Gastroesophageal sphincter (tissue), 4 donors: Measurements from ENCODE around the gene CEP83. TPM values are rescaled to one million over a fixed set of nuclear protein-coding genes. Genes with fewer than 3 reads are reported as not detected.

Experiments
- ATAC-seq: fragments of 150-250 bp; one replicate; pipeline ENCODE4 v1.9.1; 2016; ENCODE audit warnings: mild to moderate bottlenecking, moderate library complexity
- H3K27ac ChIP-seq, 4 donors: fragments of 200-600 bp; sonication (generic) in 3 of 4; 1 replicate in 3 of 4; 2 replicates in 1 of 4; pipeline ENCODE4 v1.5.1; 2016 to 2019
- H3K27me3 ChIP-seq: fragments of 200-600 bp; sonication (generic); one replicate; pipeline ENCODE4 v1.5.1; 2019
- H3K36me3 ChIP-seq, 2 donors: fragments of 200-600 bp; sonication (generic); one replicate each; pipeline ENCODE4 v1.5.1; 2019; ENCODE audit warnings: control low read depth in 1 of 2
- H3K4me1 ChIP-seq, 3 donors: fragments of 200-600 bp; sonication (generic); 1 replicate in 2 of 3; 2 replicates in 1 of 3; pipeline ENCODE4 v1.5.1; 2016 to 2019; ENCODE audit warnings: control low read depth in 2 of 3
- H3K4me3 ChIP-seq, 2 donors: fragments of 200-600 bp; sonication (generic); one replicate each; pipeline ENCODE4 v1.5.1; 2019; ENCODE audit warnings: mild to moderate bottlenecking in 1 of 2, moderate library complexity in 1 of 2
- H3K9me3 ChIP-seq, 3 donors: fragments of 200-600 bp; sonication (generic); one replicate each; pipeline ENCODE4 v1.5.1; 2017 to 2019; ENCODE audit warnings: control low read depth in 2 of 3
- EP300 ChIP-seq: sonication (generic); formaldehyde crosslinking; IDR thresholded peaks from one replicate; pipeline ENCODE4 v1.6.1; 2017; ENCODE audit warnings: antibody characterized with exemption, mild to moderate bottlenecking
- POLR2A ChIP-seq, 2 donors: fragments of 450-650 bp; IDR thresholded peaks; one replicate each; pipeline ENCODE4 v1.6.1; 2017; ENCODE audit warnings: antibody characterized with exemption in 2 of 2, mild to moderate bottlenecking in 2 of 2, moderate library complexity in 1 of 2
- POLR2AphosphoS5 ChIP-seq: sonication (generic); formaldehyde crosslinking; IDR thresholded peaks from one replicate; pipeline ENCODE4 v1.6.1; 2017; ENCODE audit warnings: antibody characterized with exemption
- WGBS, 2 donors: methylation state at CpG; one replicate each; pipeline ENCODE4 v1.1.5; 2018; ENCODE audit warnings: low coverage in 1 of 2; 5-methylcytosine and 5-hydroxymethylcytosine counted together
- total RNA-seq, 4 donors: library from RNA; depleted of rRNA; stranded (reverse); fragments of >200 nt; gene quantifications; one replicate each; pipeline ENCODE4 v1.1.0, GENCODE V29; 2016
- TF ChIP-seq, protein P1 (sequence below), 4 experiments: fragments of 200-600 bp in 2 of 4; fragments of 450-650 bp in 2 of 4; sonication (generic) in 1 of 4; IDR thresholded peaks; one replicate each; pipeline ENCODE4 v1.5.1; 2017 to 2019; ENCODE audit warnings: antibody characterized with exemption in 4 of 4, mild to moderate bottlenecking in 2 of 4, moderate library complexity in 2 of 4

The CEP83 gene
- total RNA-seq, 4 donors from 2014 or later, result 6.3 to 24.8 (median 11.3) TPM

- 56 to 69% methylated on average over 3 of the region's 3 CpGs for WGBS, 2 donors
- TF ChIP-seq POLR2AphosphoS5 (no peak), POLR2A (IDR thresholded peaks at IDR 0.05) (no peak), EP300 (no peak)
- TF ChIP-seq, protein P1, sequence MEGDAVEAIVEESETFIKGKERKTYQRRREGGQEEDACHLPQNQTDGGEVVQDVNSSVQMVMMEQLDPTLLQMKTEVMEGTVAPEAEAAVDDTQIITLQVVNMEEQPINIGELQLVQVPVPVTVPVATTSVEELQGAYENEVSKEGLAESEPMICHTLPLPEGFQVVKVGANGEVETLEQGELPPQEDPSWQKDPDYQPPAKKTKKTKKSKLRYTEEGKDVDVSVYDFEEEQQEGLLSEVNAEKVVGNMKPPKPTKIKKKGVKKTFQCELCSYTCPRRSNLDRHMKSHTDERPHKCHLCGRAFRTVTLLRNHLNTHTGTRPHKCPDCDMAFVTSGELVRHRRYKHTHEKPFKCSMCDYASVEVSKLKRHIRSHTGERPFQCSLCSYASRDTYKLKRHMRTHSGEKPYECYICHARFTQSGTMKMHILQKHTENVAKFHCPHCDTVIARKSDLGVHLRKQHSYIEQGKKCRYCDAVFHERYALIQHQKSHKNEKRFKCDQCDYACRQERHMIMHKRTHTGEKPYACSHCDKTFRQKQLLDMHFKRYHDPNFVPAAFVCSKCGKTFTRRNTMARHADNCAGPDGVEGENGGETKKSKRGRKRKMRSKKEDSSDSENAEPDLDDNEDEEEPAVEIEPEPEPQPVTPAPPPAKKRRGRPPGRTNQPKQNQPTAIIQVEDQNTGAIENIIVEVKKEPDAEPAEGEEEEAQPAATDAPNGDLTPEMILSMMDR (IDR thresholded peaks at IDR 0.05), result no peak
Measured at GRCh38 chr12:94500831-94501567, 41.3 kb upstream of the CEP83 start.

GRCh38 chr12:94498698-94499097 lies 39.0 kb upstream of the CEP83 start:
- H3K27me3 ChIP-seq, result no peaks in the 10 kb centered on the region
- WGBS, 2 donors, result 91% methylated on average over 3 of the region's 3 CpGs; no CpG with 5 or more reads in 1 of the 2 donors
- no peak for TF ChIP-seq POLR2AphosphoS5
- TF ChIP-seq POLR2A (IDR thresholded peaks at IDR 0.05), result no peak
- TF ChIP-seq, protein P1 (IDR thresholded peaks at IDR 0.05), result no peak
- TF ChIP-seq EP300, result no peak
- no peaks in the 10 kb centered on the region for H3K4me1 ChIP-seq
- H3K36me3 ChIP-seq, result no peaks in the 10 kb centered on the region
- no peak overlapping the region for H3K27ac ChIP-seq
- no peak for ATAC-seq
- H3K9me3 ChIP-seq, result peaks cover 0 to 5% (median 0%) of the 10 kb centered on the region in 3 donors
- no peak overlapping the region for H3K4me3 ChIP-seq

More at GRCh38 chr12:94500831-94501567, 41.3 kb upstream of the CEP83 start:
- Histone ChIP-seq H3K4me3 (no peak overlapping the region), H3K27me3 (no peaks in the 10 kb centered on the region), H3K27ac (no peak overlapping the region), H3K36me3 (no peaks in the 10 kb centered on the region), H3K4me1 (no peaks in the 10 kb centered on the region), H3K9me3 (peaks cover 0 to 5% (median 0%) of the 10 kb centered on the region in 3 donors)
- ATAC-seq, result no peak

DNA sequence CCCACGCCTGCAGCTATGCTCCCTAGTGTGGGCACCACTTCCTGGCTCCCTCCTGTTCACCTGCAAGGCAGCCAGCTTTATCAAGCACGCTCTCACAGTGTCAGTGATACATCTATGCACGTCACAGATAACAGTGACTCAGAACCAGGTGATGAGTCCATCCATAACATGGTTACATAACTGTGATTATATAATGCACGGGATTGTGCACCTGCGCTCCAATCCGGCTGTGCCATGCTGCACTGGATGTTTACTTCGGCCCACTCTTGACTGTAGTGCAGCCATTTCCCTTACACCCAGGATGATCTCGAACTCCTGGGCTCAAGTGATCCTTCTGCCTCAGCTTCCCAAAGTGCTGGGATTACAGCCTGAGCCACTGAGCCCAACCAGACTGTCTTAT lies 38.4 kb upstream of the CEP83 start:
- no peak for ATAC-seq
- peaks cover 0 to 5% (median 0%) of the 10 kb centered on the region in 3 donors for H3K9me3 ChIP-seq
- no peaks in the 10 kb centered on the region for H3K36me3 ChIP-seq
- no peak for TF ChIP-seq POLR2A (IDR thresholded peaks at IDR 0.05)
- TF ChIP-seq, protein P1 (IDR thresholded peaks at IDR 0.05), result no peak
- TF ChIP-seq EP300, result no peak
- TF ChIP-seq POLR2AphosphoS5, result no peak
- no peaks in the 10 kb centered on the region for H3K4me1 ChIP-seq
- no peak overlapping the region for H3K4me3 ChIP-seq
- 89 to 94% methylated on average over 3 to 8 of the region's 8 CpGs for WGBS, 2 donors
- no peak overlapping the region for H3K27ac ChIP-seq
- no peaks in the 10 kb centered on the region for H3K27me3 ChIP-seq

DNA sequence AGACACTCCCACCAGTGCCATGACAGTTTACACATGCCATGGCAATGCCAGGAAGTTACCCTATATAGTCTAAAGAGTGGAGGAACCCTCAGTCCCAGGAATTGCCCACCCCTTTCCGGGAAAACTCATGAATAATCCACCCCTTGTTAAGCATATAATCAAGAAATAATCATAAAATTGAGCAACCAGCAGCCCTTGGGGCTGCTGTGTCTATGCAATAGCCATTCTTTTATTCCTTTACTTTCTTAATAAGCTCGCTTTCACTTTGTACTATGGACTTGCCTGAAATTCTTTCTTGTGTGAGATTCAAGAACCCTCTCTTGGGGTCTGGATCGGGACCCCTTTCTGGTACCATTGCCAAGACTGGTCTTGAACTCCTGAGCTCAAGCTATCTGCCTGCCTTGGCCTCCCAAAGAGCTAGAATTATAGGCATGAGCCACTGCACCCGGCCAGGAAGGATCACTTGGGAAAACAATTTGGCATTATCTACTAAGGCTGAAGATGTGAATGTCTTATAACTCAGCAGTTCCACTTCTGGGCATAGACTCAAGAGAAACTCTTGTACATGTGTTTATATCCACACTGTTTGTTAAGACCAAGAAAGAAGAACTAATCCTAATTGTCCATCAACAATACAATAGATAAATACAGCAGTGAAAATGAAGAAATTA lies 35.9 kb upstream of the CEP83 start:
- Histone ChIP-seq H3K27me3 (no peaks in the 10 kb centered on the region), H3K27ac (no peak overlapping the region), H3K36me3 (no peaks in the 10 kb centered on the region), H3K4me3 (no peak overlapping the region), H3K4me1 (no peaks in the 10 kb centered on the region), H3K9me3 (no peaks in the 10 kb centered on the region)
- ATAC-seq, result no peak
- TF ChIP-seq EP300 (no peak), POLR2AphosphoS5 (no peak), POLR2A (IDR thresholded peaks at IDR 0.05) (no peak)
- TF ChIP-seq, protein P1 (IDR thresholded peaks at IDR 0.05), result no peak
- 76 to 80% methylated on average over 4 of the region's 4 CpGs for WGBS, 2 donors
